SK-N-DZ (cell line): ENCODE results near the gene KDM3B.

Source experiments
- DNase-seq: peaks from one replicate; pipeline ENCODE4 v3.0.0-alpha.2; 2015; ENCODE audit warnings: low spot score

Gene KDM3B

GRCh38 chr5:138346889-138347288 is 5.6 kb upstream of the KDM3B start:
- no peak for DNase-seq

GRCh38 chr5:138349852-138350562 is 2.5 kb upstream of the KDM3B start:
- DNase-seq = no peak

- no peak for DNase-seq
Measured at GRCh38 chr5:138350563-138350890, 2.0 kb upstream of the KDM3B start.

- DNase-seq = no peak
Measured at GRCh38 chr5:138351056-138351455, 1.4 kb upstream of the KDM3B start.

- no peak for DNase-seq
Measured at GRCh38 chr5:138351517-138351916, 968 bp upstream of the KDM3B start.

- DNase-seq = peak; percentile 58
Measured at GRCh38 chr5:138352722-138353559, 456 bp downstream of the KDM3B start.

- no peak for DNase-seq
Measured at GRCh38 chr5:138353560-138354080, 1.1 kb downstream of the KDM3B start.

GRCh38 chr5:138354387-138354786 is 1.9 kb downstream of the KDM3B start:
- no peak for DNase-seq

GRCh38 chr5:138354926-138355378 is 2.5 kb downstream of the KDM3B start:
- peak; percentile 55 for DNase-seq

- no peak for DNase-seq
Measured at GRCh38 chr5:138359621-138360020, 7.1 kb downstream of the KDM3B start.

- no peak for DNase-seq
Measured at GRCh38 chr5:138360941-138361452, 8.5 kb downstream of the KDM3B start.

GRCh38 chr5:138364576-138364975 is 12.1 kb downstream of the KDM3B start:
- DNase-seq = no peak

- no peak for DNase-seq
Measured at GRCh38 chr5:138366632-138367382, 14.3 kb downstream of the KDM3B start.

GRCh38 chr5:138369261-138369660 is 16.8 kb downstream of the KDM3B start:
- no peak for DNase-seq

- DNase-seq = no peak
Measured at GRCh38 chr5:138369706-138370105, 17.2 kb downstream of the KDM3B start.

- DNase-seq = no peak
Measured at GRCh38 chr5:138370537-138370936, 18.1 kb downstream of the KDM3B start.

GRCh38 chr5:138371454-138371853 is 19.0 kb downstream of the KDM3B start:
- no peak for DNase-seq

- no peak for DNase-seq
Measured at GRCh38 chr5:138372225-138372624, 19.7 kb downstream of the KDM3B start.

- no peak for DNase-seq
Measured at GRCh38 chr5:138372653-138373052, 20.2 kb downstream of the KDM3B start.

GRCh38 chr5:138382347-138382746 is 29.9 kb downstream of the KDM3B start:
- DNase-seq = no peak

GRCh38 chr5:138385660-138386059 is 33.2 kb downstream of the KDM3B start:
- no peak for DNase-seq

- no peak for DNase-seq
Measured at GRCh38 chr5:138386290-138386689, 33.8 kb downstream of the KDM3B start.
